K562 (cell line): ENCODE data around the gene PPM1D. TPM values are rescaled to one million over a fixed set of nuclear protein-coding genes. Genes with fewer than 3 reads are reported as not detected.

ENCODE experiments used
- ATAC-seq: fragments of 200-7000 bp; cut with Tn5 transposase; 3 replicates; pipeline ENCODE4 v1.9.1; 2020; ENCODE audit warnings: moderate library complexity
- BruUV-seq: library from RNA; stranded (reverse); fragments of 400-500 nt; replicated peaks from 2 replicates; lab custom pipeline; 2021; lab: Mats Ljungman, UMichigan
- CTCF ChIA-PET: fragments of 300-600 bp; formaldehyde crosslinking; extraction: SDS; loops from one replicate; lab custom pipeline; 2021; ENCODE audit warnings: low intra/inter-chr PET ratio; lab: Yijun Ruan, JAX
- POLR2A ChIA-PET: fragments of 300-600, 350-650 bp; sonication (Branson Sonifier 250); formaldehyde crosslinking; extraction: SDS; loops from one replicate; lab custom pipeline; 2021; ENCODE audit warnings: antibody characterized with exemption, inconsistent platforms; lab: Yijun Ruan, JAX
- DNase-seq, 4 experiments: peaks; one replicate each; pipeline versions ENCODE4 v3.0.0 to v3.0.0-alpha.2; 2011 to 2018; ENCODE audit warnings: low spot score in 3 of 4, mixed read lengths in 3 of 4; ENCODE audit errors: extremely low read depth in 1 of 4
- FAIRE-seq: peaks from 2 replicates; lab custom pipeline; 2011; peaks lifted over from hg19 to GRCh38; lab: Jason Lieb, UNC
- H2AFZ ChIP-seq: 2 replicates; pipeline ENCODE4 v1.6.0; 2011; ENCODE audit warnings: low read depth, low read length, control low read depth, inconsistent platforms
- H3K27ac ChIP-seq: fragments of 200-600 bp; 3 replicates; pipeline ENCODE4 v1.8.0; 2011; ENCODE audit warnings: low read depth, mild to moderate bottlenecking, control low read depth, inconsistent platforms, low read length, moderate library complexity, mixed read lengths; ENCODE audit errors: extremely low read depth
- H3K27me3 ChIP-seq, 2 experiments: fragments of 300-600 bp in 1 of 2; 2 replicates in 1 of 2; 3 replicates in 1 of 2; pipeline versions ENCODE4 v1.6.0 to v1.8.0; 2011; ENCODE audit warnings: inconsistent platforms in 2 of 2, low read length in 2 of 2, mild to moderate bottlenecking in 1 of 2, mixed read lengths in 1 of 2, moderate library complexity in 1 of 2; ENCODE audit not compliant: control insufficient read depth in 2 of 2, insufficient read depth in 2 of 2
- H3K36me3 ChIP-seq: fragments of 300-600 bp; 3 replicates; pipeline ENCODE4 v1.8.0; 2011; ENCODE audit warnings: mild to moderate bottlenecking, low read length, inconsistent platforms; ENCODE audit not compliant: control insufficient read depth, insufficient read depth
- H3K4me1 ChIP-seq, 2 experiments: fragments of 200-600 bp in 1 of 2; replicated peaks in 1 of 2; 2 replicates in 1 of 2; 3 replicates in 1 of 2; pipeline versions ENCODE4 v1.5.1 to v1.8.0; 2011; ENCODE audit warnings: inconsistent platforms in 2 of 2, low read length in 2 of 2, mild to moderate bottlenecking in 1 of 2, mixed read lengths in 1 of 2, moderate library complexity in 1 of 2; ENCODE audit not compliant: control insufficient read depth in 2 of 2, insufficient read depth in 2 of 2
- H3K4me2 ChIP-seq: 2 replicates; pipeline ENCODE4 v1.6.1; 2011; ENCODE audit warnings: low read length, control low read depth, inconsistent platforms, mixed read lengths; ENCODE audit not compliant: insufficient read depth
- H3K4me3 ChIP-seq: fragments of 200-600 bp; sonication (generic), shearing (Covaris generic); 2 replicates; pipeline ENCODE4 v1.5.1; 2016; ENCODE audit warnings: control low read depth, inconsistent platforms
- H3K79me2 ChIP-seq: fragments of 200-600 bp; 3 replicates; pipeline ENCODE4 v1.8.0; 2011; ENCODE audit warnings: low read length, inconsistent platforms; ENCODE audit not compliant: control insufficient read depth, insufficient read depth
- H3K9ac ChIP-seq, 2 experiments: 2 replicates each; pipeline versions ENCODE4 v1.6.0 to v1.6.1; 2011; ENCODE audit warnings: low read depth in 2 of 2, low read length in 2 of 2, control low read depth in 1 of 2, inconsistent platforms in 1 of 2, mild to moderate bottlenecking in 1 of 2, mixed read lengths in 1 of 2; ENCODE audit not compliant: insufficient read depth in 1 of 2
- H3K9me1 ChIP-seq: one replicate; pipeline ENCODE4 v1.6.0; 2011; ENCODE audit warnings: inconsistent platforms, mild to moderate bottlenecking, low read length, moderate library complexity; ENCODE audit not compliant: control insufficient read depth, insufficient read depth
- H3K9me3 ChIP-seq: replicated peaks from 2 replicates; pipeline ENCODE4 v1.5.1; 2011; ENCODE audit warnings: low read depth, low read length, inconsistent platforms; ENCODE audit not compliant: control insufficient read depth, insufficient read depth
- H4K20me1 ChIP-seq: replicated peaks from 2 replicates; pipeline ENCODE4 v1.6.1; 2011; ENCODE audit warnings: low read length, inconsistent platforms, mixed read lengths; ENCODE audit not compliant: control insufficient read depth, insufficient read depth
- RBM15 ChIP-seq: fragments of 200-400 bp; formaldehyde crosslinking; IDR thresholded peaks from 2 replicates; pipeline ENCODE4 v1.6.1; 2018; ENCODE audit warnings: mild to moderate bottlenecking, low read length, moderate library complexity; ENCODE audit not compliant: insufficient read depth
- ZBTB11 ChIP-seq, 3 experiments: fragments of 200-800 bp in 1 of 3; fragments of 250-450 bp in 1 of 3; fragments of 450-650 bp in 1 of 3; sonication (Bioruptor Pico) in 1 of 3; sonication (Bioruptor generic) in 1 of 3; formaldehyde crosslinking in 1 of 3; IDR thresholded peaks; 2 replicates each; pipeline versions ENCODE4 v1.6.1 to v1.8.0; 2016 to 2022; ENCODE audit warnings: mild to moderate bottlenecking in 2 of 3, missing genetic modification characterization in 2 of 3, missing compliant biosample characterization in 1 of 3, moderate library complexity in 1 of 3
- WGBS: fragments of 100-300 bp; shearing (Covaris generic); methylation state at CpG from one replicate; pipeline ENCODE4 v1.1.6; 2016; ENCODE audit warnings: low coverage, mixed read lengths; ENCODE audit not compliant: insufficient coverage; ENCODE audit errors: missing lambda C conversion rate; 5-methylcytosine and 5-hydroxymethylcytosine counted together
- in situ Hi-C: fragments of 300-500 bp; cut with MboI; formaldehyde crosslinking; loops from 4 replicates; pipeline ENCODE4 v1.15.0; 2018; ENCODE audit warnings: inconsistent platforms, mixed read lengths
- intact Hi-C: fragments of 100-400 bp; cut with micrococcal nuclease; formaldehyde crosslinking; loops from 2 replicates; pipeline ENCODE4 v1.14.2; 2022
- polyA plus RNA-seq, 8 experiments: library from polyadenylated mRNA; depleted of rRNA in 4 of 8; stranded (reverse) in 5 of 8; unstranded in 3 of 8; fragments of >200 nt; fragmentation: Nextera tagmentation in 2 of 8; fragmentation: Illumina TruSeq in 1 of 8; extraction: Ambion mirVana in 2 of 8; extraction: Trizol in 1 of 8; gene quantifications; 2 replicates each; pipeline versions ENCODE4 v1.2.1 to v1.2.3, GENCODE V29; 2011 to 2014; ENCODE audit warnings: inconsistent platforms in 1 of 8, missing spikeins in 1 of 8
- total RNA-seq, 7 experiments: library from RNA; depleted of rRNA in 6 of 7; stranded (reverse); fragments of >200 nt in 6 of 7; fragmentation: Illumina TruSeq in 2 of 7; extraction: Trizol in 2 of 7; gene quantifications; 2 replicates each; pipeline versions ENCODE4 v1.2.1 to v1.2.3, GENCODE V29; 2011 to 2021; ENCODE audit warnings: low replicate concordance in 1 of 7

Gene PPM1D
- total and polyA plus RNA-seq, 9 of the 15 experiments (the other 6 are each of a cell fraction or from before 2014, with no cell fraction given): 2.1 to 19.0 (median 7.8) TPM

- Histone ChIP-seq H4K20me1 (no peaks in the 10 kb centered on the region), H3K36me3 (peaks cover 19% of the 10 kb centered on the region; the same call in 1 of the 3 replicates), H3K9me1 (no peaks in the 10 kb centered on the region), H3K79me2 (no peaks in the 10 kb centered on the region), H3K4me3 (no peak overlapping the region), H3K4me1 (peaks cover 0 to 5% of the 10 kb centered on the region in 2 experiments; a peak in 2 of 5 replicates), H2AFZ (no peak overlapping the region), H3K9ac (no peak overlapping the region), H3K4me2 (no peak overlapping the region), H3K9me3 (no peaks in the 10 kb centered on the region), H3K27me3 (no peaks in the 10 kb centered on the region), H3K27ac (no peak overlapping the region)
- no peak for TF ChIP-seq RBM15
- TF ChIP-seq ZBTB11 (CRISPR knock-in tag; IDR thresholded peaks at IDR 0.05): peak in 1 of 3 experiments; percentile 83; a peak in 2 of 6 replicates
- CTCF ChIA-PET: no interaction called here
- DNase-seq: no peak
- intact Hi-C loops: no loop called here
- POLR2A ChIA-PET: no interaction called here
- in situ Hi-C loops: no loop called here
- FAIRE-seq: no peak
- WGBS: 89% methylated on average over 5 of the region's 5 CpGs
- no TSS peak for BruUV-seq
- ATAC-seq: no peak
Measured at GRCh38 chr17:60665602-60666001, 65.6 kb downstream of the PPM1D start.
